MCF 10A (cell line): ENCODE data around the gene PKDCC. TPM values are rescaled to one million over a fixed set of nuclear protein-coding genes. Genes with fewer than 3 reads are reported as not detected.

Source experiments
- BruUV-seq: library from RNA; stranded (reverse); fragments of 400-500 nt; replicated peaks from 2 replicates; lab custom pipeline; 2021; lab: Mats Ljungman, UMichigan
- CTCF ChIA-PET: fragments of 300-600 bp; sonication (Branson Sonifier 250); formaldehyde crosslinking; extraction: SDS; loops from one replicate; lab custom pipeline; 2021; ENCODE audit warnings: antibody characterized with exemption, inconsistent platforms; lab: Yijun Ruan, JAX
- POLR2A ChIA-PET: fragments of 300-600, 350-650 bp; sonication (Branson Sonifier 250); formaldehyde crosslinking; extraction: SDS; loops from one replicate; lab custom pipeline; 2020; ENCODE audit warnings: antibody characterized with exemption, inconsistent platforms; lab: Yijun Ruan, JAX
- DNase-seq: peaks from one replicate; pipeline ENCODE4 v3.0.0-alpha.2; 2018; ENCODE audit not compliant: unreplicated experiment
- H3K27ac Mint-ChIP-seq: one replicate; pipeline ENCODE4 v1.8.0; 2022; ENCODE audit warnings: mild to moderate bottlenecking, low read depth, mixed read lengths; ENCODE audit not compliant: unreplicated experiment
- H3K27me3 Mint-ChIP-seq: one replicate; pipeline ENCODE4 v1.8.0; 2022; ENCODE audit warnings: mixed read lengths; ENCODE audit not compliant: insufficient read depth, unreplicated experiment
- H3K36me3 Mint-ChIP-seq: one replicate; pipeline ENCODE4 v1.8.0; 2022; ENCODE audit warnings: mild to moderate bottlenecking, moderate library complexity, mixed read lengths; ENCODE audit not compliant: insufficient read depth, unreplicated experiment
- H3K4me1 Mint-ChIP-seq: one replicate; pipeline ENCODE4 v1.8.0; 2022; ENCODE audit warnings: mixed read lengths; ENCODE audit not compliant: insufficient read depth, unreplicated experiment
- H3K4me3 Mint-ChIP-seq: one replicate; pipeline ENCODE4 v1.8.0; 2022; ENCODE audit warnings: mild to moderate bottlenecking, moderate library complexity, mixed read lengths; ENCODE audit not compliant: unreplicated experiment
- H3K9me3 Mint-ChIP-seq: one replicate; pipeline ENCODE4 v1.8.0; 2022; ENCODE audit warnings: mixed read lengths; ENCODE audit not compliant: unreplicated experiment
- intact Hi-C: fragments of 100-400 bp; cut with micrococcal nuclease; formaldehyde crosslinking; loops from 2 replicates; pipeline ENCODE4 v1.14.1; 2022
- total RNA-seq: library from RNA; stranded (reverse); gene quantifications from 2 replicates; pipeline ENCODE4 v1.2.3, GENCODE V29; 2022
- TF ChIP-seq, protein P1 (sequence below): fragments of 200-600 bp; IDR thresholded peaks from one replicate; pipeline ENCODE4 v1.8.0; 2022; ENCODE audit warnings: antibody characterized with exemption, mild to moderate bottlenecking; ENCODE audit not compliant: unreplicated experiment

The PKDCC gene
- total RNA-seq, 1 experiment from 2014 or later = 0.49 TPM

DNA sequence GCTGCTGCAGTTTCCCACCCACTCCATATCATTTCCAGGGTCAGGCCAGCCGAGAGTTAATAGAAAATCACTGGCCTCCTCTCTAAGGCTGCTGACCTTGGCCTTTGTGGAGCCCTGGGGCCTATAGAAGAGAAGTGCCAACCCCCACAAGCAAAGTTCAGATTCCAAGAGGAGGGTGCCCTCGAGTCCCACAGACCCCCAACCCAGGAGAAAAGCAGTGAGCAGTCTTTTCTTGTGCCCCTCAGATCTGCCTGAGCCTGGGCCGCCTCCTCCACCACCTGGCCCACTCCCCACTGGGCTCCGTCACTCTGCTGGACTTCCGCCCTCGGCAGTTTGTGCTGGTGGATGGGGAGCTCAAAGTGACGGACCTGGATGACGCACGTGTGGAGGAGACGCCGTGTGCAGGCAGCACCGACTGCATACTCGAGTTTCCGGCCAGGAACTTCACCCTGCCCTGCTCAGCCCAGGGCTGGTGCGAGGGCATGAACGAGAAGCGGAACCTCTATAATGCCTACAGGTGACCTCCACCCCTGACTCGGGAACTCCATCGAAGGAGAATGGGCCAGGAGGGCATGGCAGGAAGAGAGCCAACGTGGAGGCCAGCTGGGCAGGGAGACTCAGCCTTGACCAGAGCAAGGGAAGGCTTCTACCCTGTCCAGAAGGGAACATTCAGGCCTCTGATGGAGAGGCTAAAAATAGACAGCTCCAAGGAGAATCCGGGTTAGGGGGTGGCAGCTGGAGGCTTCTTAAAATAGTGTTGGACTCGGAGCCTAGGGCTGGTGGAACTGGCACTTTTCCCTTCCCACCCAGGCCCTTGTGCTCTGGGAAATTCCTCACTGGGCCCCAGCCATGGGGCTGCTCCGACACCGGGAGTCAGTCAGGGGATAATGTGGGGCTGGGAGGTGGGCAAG, 6.2 kb downstream of the PKDCC start:
- intact Hi-C loops = no loop called here
- Mint-ChIP-seq H3K27me3 (no peaks in the 10 kb centered on the region), H3K36me3 (no peaks in the 10 kb centered on the region), H3K4me1 (no peaks in the 10 kb centered on the region), H3K4me3 (no peak overlapping the region), H3K27ac (no peak overlapping the region), H3K9me3 (no peaks in the 10 kb centered on the region)
- CTCF ChIA-PET = interaction anchor here (0.8 kb wide), 1 partner anchor 10 kb away, joined by 4 read pairs; no protein-coding TSS in a partner anchor
- POLR2A ChIA-PET = no interaction called here
- BruUV-seq = no TSS peak
- no peak for DNase-seq
- TF ChIP-seq, protein P1, sequence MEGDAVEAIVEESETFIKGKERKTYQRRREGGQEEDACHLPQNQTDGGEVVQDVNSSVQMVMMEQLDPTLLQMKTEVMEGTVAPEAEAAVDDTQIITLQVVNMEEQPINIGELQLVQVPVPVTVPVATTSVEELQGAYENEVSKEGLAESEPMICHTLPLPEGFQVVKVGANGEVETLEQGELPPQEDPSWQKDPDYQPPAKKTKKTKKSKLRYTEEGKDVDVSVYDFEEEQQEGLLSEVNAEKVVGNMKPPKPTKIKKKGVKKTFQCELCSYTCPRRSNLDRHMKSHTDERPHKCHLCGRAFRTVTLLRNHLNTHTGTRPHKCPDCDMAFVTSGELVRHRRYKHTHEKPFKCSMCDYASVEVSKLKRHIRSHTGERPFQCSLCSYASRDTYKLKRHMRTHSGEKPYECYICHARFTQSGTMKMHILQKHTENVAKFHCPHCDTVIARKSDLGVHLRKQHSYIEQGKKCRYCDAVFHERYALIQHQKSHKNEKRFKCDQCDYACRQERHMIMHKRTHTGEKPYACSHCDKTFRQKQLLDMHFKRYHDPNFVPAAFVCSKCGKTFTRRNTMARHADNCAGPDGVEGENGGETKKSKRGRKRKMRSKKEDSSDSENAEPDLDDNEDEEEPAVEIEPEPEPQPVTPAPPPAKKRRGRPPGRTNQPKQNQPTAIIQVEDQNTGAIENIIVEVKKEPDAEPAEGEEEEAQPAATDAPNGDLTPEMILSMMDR = no peak

DNA sequence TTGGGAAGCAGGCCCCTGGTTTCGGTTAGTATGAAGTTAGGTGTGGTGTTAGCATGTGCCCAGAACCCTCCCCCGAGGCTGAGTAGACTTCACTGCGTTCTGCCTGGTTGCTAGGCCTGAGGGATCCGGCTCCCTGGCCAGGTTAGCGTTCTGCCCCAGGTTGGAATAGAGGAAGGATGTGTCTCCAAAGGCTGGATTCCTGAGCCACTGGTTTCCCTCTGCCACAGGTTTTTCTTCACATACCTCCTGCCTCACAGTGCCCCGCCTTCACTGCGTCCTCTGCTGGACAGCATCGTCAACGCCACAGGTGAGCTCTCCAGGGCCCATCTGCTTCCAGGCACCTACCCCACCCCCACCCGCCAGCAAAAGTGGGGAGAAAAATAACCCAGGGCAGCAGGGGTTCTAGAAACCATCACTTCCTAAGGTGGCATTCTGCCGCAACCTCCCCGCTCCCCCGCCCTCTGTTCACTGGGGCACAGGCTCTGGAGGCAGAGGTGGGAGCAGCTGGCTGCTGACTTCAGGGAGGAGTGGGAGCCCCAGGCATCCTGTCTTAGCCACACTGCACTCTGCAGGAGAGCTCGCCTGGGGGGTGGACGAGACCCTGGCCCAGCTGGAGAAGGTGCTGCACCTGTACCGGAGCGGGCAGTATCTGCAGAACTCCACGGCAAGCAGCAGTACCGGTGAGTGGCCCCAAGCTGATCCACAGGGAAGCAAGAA, 7.1 kb downstream of the PKDCC start:
- H3K9me3 Mint-ChIP-seq = no peaks in the 10 kb centered on the region
- POLR2A ChIA-PET = no interaction called here
- no peak for DNase-seq
- no peaks in the 10 kb centered on the region for H3K36me3 Mint-ChIP-seq
- no peak overlapping the region for H3K27ac Mint-ChIP-seq
- no peaks in the 10 kb centered on the region for H3K4me1 Mint-ChIP-seq
- BruUV-seq = no TSS peak
- H3K27me3 Mint-ChIP-seq = no peaks in the 10 kb centered on the region
- TF ChIP-seq, protein P1 = no peak
- no peak overlapping the region for H3K4me3 Mint-ChIP-seq
- intact Hi-C loops = no loop called here
- CTCF ChIA-PET = interaction anchor here (0.8 kb wide), 1 partner anchor 9 kb away, joined by 4 read pairs; no protein-coding TSS in a partner anchor

DNA sequence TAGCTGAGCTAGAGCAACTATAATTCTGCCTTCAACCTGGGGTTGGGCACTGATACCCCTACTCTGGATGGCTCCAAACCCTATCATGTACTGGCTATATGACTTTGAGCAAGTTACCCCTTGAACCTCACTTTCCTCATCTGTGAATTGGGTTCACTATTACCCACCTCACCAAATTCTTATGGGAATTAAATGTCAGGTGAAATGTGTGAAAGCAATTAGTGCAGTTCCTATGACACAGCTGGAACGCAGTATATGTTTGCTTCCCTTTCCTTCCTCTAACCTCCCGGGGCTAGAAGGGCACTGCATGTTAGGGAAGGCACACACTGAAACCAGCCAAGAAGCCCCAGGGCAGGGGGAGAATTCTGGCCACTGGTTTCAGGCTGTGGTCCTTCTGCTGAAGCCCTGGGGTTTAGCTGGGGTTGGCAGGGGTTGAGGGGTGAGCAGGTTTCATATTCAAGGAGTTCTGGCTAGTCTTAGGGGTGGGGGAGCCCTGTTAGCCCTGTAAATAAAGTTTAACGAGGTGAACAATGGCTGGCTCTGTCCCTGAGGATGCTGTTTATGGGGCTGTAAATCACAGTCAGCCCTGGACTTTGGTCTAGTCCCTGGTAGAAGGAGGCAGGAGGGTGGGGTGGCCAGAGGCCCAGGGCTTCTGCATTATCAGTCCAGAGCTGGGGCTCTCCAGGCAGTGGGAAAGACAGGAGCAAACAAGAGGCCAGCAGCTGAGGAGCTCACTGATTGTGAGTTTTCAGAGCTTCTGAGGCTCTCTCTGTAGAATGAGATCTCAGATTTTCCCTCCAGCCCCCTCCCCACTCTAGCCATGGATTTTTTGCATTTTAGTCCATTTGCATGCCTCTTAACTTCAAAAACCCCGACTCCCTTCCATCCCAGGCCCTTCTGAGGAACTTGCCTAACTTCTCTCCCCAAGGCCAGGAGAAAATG, 8.0 kb downstream of the PKDCC start:
- ChIA-PET CTCF (no interaction called here), POLR2A (no interaction called here)
- no TSS peak for BruUV-seq
- Mint-ChIP-seq H3K4me3 (no peak overlapping the region), H3K36me3 (no peaks in the 10 kb centered on the region), H3K9me3 (no peaks in the 10 kb centered on the region), H3K27ac (no peak overlapping the region), H3K27me3 (no peaks in the 10 kb centered on the region), H3K4me1 (no peaks in the 10 kb centered on the region)
- DNase-seq = no peak
- TF ChIP-seq, protein P1 = no peak
- intact Hi-C loops = no loop called here
